HG03460 (cell line): ENCODE results near the gene PDGFA.

Source experiments
- ATAC-seq: cut with Tn5 transposase; IDR thresholded peaks from one replicate; pipeline ENCODE4 v1.9.1; 2021; ENCODE audit not compliant: unreplicated experiment

The PDGFA gene

GRCh38 chr7:462173-463103 is 57.2 kb downstream of the PDGFA start:
- no peak for ATAC-seq

GRCh38 chr7:461453-462172 is 58.0 kb downstream of the PDGFA start:
- no peak for ATAC-seq

DNA sequence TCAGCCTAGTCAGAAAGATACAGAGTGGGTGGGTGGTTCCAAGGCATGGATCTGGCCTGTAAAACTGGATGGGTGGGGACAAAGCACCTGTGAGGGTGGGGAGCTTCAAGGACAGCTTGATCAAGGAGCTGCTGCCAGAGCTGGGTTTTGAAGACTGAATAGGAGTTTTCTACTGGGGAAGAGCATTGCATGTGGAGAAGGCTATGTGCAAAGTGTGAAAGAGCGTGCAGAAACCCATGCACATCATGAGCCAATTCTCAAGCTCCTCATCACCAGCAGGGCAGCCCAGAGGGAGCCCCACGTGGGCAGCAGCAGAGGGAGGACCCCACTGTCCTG is 58.6 kb downstream of the PDGFA start:
- no peak for ATAC-seq

- ATAC-seq: no peak
Observed at GRCh38 chr7:460374-461116, 59.1 kb downstream of the PDGFA start.

DNA sequence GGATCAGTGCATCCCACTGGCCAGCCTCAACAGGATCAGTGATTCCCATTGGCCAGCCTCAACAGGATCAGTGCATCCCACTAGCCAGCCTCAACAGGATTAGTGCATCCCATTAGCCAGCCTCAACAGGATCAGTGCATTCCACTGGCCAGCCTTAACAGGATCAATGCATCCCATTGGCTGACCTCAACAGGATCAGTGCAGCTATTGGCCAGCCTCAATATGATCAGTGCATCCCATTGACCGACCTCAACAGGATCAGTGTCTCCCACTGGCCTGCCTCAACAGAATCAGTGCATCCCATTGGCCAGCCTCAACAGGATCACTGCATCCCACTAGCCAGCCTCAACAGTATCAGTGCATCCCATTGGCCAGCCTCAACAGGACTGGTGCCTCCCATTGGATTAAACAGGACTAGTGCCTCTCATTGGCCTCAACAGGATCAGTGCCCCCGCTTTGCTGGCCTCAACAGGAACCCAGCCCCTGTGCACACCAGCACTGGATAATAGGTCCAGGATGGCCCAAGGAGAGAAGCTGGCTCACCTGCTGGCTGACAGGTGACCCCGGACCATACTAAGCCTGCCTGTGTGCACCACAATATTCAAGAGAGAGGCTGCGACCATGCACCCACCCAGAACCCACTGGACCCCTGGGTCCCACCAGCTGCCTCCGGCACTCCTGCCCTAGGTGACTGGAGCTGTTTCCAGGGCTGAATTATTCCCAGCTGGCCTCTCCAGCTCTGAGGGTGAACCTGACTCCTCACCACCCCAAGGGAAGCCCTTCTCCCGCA is 59.9 kb downstream of the PDGFA start:
- no peak for ATAC-seq

DNA sequence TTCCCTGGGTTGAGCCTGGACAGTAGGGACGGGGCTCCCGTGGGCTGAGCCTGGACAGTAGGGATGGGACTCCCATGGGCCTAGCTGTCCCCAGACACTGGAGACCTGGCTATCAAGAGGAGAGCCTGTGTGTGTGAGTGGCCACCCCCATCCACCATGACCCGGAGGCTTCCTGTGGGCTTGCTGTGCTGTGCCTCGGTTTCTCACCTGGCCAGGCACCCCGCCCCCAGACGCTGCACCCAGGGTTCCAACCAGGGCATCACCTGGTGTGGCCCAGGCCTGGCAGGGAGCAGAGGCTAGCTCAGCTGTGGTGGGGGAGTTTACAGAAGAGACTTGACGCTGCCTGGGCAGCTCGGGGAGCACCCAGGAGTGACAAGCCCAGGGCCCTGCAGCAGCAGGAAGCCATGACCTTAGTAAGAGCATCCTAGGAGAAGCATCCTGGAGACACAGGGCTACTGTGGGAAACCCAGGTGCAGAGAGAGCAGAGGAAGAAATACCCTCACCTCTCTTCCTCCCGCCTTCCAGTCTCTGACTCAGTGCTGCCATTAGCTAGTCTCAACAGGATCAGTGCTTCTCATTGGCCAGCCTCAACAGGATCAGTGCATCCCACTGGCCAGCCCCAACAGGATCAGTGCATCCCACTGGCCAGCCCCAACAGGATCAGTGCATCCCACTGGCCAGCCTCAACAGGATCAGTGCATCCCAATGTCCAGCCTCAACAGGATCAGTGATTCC is 61.0 kb downstream of the PDGFA start:
- ATAC-seq: no peak

GRCh38 chr7:457814-458510 is 61.7 kb downstream of the PDGFA start:
- ATAC-seq: no peak

GRCh38 chr7:455110-455928 is 64.3 kb downstream of the PDGFA start:
- no peak for ATAC-seq

- no peak for ATAC-seq
Observed at GRCh38 chr7:454356-455109, 65.1 kb downstream of the PDGFA start.

GRCh38 chr7:453597-454306 is 65.9 kb downstream of the PDGFA start:
- no peak for ATAC-seq

GRCh38 chr7:452791-453455 is 66.7 kb downstream of the PDGFA start:
- no peak for ATAC-seq

DNA sequence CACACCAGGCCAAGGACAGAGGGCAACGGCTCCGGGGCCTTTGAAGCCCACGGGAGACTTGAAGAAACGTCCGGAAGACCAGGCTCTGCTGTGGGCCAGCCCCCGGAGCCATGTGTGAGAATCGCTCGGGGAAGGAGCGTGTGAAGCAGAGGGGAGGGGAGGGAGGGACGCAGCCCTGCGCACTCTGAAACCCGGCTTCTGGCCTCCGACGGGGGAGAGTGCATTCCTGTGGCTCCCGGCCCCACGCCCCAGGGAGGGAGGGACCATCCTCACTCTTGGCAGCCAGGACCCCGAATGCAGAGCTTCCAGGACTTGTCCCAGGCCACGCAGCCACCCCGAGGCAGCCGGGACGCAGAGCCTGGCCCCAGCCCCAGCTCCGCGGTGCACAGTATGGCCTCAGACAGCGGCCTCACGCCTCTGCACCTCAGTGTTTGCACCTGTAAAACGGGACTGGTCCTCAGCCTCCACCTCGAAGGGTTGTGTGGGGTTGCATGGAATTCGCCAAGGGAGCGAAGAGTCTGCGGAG is 67.4 kb downstream of the PDGFA start:
- no peak for ATAC-seq

- no peak for ATAC-seq
Observed at GRCh38 chr7:451255-452225, 68.1 kb downstream of the PDGFA start.

GRCh38 chr7:450741-451140 is 68.9 kb downstream of the PDGFA start:
- ATAC-seq: no peak

GRCh38 chr7:450036-450435 is 69.6 kb downstream of the PDGFA start:
- ATAC-seq: no peak
